Measurements from ENCODE around the gene FANCL.
"Not testable (repeated sequence)": the region's sequence is repeated elsewhere in the genome, so short reads cannot be mapped to it uniquely, and the experiment has no call there.

Gene FANCL

DNA sequence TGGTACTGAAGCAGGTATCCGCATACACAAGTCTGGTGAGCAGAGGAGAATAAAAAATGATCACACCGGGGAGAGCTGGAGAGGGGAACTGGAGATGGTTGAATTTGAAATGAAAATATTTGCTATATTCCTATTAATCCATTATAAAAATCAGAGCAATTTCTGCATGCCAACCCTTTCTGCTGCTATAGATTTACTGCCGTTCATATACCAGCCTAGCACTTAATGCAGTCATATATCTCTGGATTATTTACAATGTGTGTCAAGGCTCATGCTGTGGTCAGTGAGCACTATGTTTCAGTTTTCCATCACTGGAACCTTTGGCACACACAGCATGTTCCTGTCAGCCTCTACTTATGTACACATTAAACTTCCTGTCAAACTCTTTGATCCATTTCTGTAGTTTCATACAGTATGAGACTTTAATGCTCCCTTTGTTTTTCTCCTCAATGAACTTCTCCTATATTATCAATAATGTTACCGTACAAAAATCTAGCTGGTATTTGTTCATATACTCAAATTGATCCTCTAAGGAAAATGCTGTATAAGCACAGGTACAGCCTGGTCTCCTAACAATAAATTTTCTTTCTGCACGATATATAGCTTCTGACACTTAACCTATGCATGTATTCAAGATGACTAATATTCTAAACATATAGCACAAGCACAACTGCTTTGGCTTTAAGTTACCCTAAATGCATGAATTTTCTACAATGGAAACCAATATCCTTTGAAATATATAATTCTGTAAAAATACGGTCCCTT is 36.7 kb downstream of the FANCL start:
- no peak for DNase-seq

- DNase-seq: no peak
These were observed 38.1 kb downstream of the FANCL start for GRCh38 chr2:58203018-58203417.

DNA sequence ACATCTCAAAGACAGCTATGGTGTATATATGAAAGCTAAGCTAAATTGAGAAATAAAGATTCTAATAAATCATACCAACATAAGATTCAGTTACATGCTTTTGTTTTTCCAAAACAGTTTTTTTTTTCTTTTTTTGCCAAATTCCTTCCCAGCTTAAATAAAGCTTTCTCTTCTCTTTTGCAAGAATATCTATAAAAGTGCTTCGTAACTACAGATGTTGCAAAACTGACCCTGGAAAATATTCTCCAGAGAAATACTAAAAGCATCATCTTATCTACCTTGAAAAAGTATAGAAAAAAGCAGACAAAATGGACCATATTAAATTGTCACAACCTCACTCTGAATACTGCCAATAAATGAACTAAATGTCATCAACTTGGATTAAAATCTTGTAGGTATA is 38.7 kb downstream of the FANCL start:
- no peak for DNase-seq

- no peak for DNase-seq
These were observed 43.2 kb downstream of the FANCL start for GRCh38 chr2:58197894-58198293.

DNA sequence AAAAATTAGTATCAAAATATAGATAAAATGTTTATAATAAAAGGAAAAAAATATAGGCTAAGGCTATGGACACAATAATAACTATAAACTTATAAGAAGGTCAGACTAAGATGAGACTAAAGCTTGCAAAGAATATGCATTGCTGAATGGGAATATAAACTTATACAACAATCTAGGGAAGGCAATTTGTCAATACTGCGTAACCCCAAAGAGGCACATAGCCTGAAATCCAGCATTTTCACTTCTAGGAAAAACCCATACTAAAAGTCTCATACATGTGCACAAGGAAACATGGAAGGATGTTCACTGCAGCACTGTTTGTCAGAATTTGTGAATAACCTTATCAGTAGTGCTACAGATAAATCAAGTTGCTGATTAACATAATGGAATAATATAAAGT is 45.5 kb downstream of the FANCL start:
- DNase-seq: no peak

DNA sequence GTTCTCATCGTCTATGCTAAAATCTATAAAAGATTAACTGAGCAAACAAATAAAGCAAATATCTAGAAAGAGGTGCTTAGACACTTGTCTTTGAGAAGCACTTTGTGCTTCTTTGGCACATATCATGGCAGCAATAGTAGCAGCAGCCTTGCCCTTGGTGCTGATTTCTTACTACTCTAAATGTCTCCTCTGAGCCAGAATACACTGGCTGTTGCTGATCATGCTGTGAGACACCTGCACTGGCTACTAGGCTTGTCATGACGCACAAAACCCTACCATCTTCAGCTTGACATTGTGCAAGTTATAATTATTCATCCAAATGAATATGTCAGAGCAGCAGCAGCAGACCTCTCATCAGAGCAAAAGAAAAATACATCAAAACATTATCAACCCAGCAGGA is 46.7 kb downstream of the FANCL start:
- no peak for DNase-seq

DNA sequence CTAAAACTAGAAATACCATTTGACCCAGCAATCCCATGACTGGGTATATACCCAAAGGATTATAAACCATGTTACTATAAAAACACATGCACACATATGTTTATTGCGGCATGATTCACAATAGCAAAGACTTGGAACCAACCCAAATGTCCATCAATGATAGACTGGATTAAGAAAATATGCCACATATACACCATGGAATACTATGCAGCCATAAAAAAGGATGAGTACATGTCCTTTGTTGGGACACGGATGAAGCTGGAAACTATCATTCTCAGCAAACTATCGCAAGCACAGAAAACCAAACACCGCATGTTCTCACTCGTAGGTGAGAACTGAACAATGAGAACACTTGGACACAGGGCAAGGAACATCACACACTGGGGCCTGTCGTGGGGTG is 54.1 kb downstream of the FANCL start:
- DNase-seq: not testable (repeated sequence)

DNA sequence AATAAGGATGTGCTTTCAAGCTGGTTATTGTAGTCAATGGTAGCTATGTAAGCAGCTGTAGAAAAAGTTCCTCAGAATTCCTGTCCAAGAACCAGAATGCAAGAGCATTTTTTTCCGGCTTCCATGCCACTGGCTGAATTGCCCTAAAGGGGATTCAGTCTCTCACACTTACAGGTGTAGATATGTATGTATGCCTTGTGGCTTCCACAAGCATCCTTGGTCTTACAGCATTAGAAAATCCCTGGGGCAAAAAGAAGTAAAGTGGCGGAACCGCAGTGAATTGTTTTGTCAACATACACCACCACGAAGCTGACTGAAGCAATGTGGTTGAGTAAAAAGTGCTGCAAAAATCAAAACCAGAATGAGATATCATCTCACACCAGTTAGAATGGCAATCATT is 54.6 kb downstream of the FANCL start:
- no peak for DNase-seq

GRCh38 chr2:58182527-58182926 is 58.6 kb downstream of the FANCL start:
- DNase-seq: no peak

DNA sequence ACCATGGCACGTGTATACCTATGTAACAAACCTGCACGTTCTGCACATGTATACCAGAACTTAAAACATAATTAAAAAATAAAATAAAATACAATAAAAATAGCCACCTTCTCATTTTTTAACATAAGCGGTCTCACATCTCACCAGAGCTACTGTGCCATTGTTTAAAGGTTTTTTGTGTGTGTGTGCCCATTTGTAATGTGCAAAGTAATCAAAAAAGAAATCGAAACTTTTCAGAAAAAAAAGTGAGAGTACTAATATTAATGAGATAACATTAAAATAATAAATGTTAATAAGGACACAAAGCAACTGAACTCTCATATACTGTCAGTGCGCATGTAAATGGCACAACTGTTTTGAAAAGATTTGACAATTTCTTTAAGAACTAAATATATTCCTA is 60.5 kb downstream of the FANCL start:
- DNase-seq: no peak

- DNase-seq: not testable (repeated sequence)
These were observed 61.0 kb downstream of the FANCL start for GRCh38 chr2:58180175-58180574.

- DNase-seq: not testable (repeated sequence)
These were observed 63.9 kb downstream of the FANCL start for GRCh38 chr2:58177187-58177586.

DNA sequence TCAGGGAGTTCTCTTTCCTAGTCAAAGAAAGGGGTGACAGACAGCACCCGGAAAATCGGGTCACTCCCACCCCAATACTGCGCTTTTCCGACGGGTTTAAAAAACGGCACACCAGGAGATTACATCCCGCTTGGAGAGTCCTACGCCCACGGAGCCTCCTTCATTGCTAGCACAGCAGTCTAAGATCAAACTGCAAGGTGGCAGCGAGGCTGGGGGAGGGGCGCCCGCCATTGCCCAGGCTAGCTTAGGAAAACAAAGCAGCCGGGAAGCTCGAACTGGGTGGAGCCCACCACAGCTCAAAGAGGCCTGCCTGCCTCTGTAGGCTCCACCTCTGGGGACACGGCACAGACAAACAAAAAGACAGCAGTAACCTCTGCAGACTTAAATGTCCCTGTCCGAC is 69.3 kb downstream of the FANCL start:
- DNase-seq: not testable (repeated sequence)

- not testable (repeated sequence) for DNase-seq
These were observed 70.7 kb downstream of the FANCL start for GRCh38 chr2:58170334-58170933.

DNA sequence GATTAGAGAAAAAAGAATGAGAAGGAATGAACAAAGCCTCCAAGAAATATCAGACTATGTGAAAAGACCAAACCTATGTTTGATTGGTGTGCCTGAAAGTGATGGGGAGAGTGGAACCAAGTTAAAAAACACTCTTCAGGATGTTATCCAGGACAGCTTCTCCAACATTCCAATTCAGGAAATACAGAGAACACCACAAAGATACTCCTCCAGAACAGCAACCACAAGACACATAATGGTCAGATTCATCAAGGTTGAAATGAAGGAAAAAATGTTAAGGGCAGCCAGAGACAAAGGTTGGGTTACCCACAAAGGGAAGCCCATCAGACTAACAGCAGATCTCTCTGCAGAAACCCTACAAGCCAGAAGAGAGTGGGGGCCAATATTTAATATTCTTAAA is 71.3 kb downstream of the FANCL start:
- not testable (repeated sequence) for DNase-seq

- not testable (repeated sequence) for DNase-seq
These were observed 73.0 kb downstream of the FANCL start for GRCh38 chr2:58168130-58168529.

DNA sequence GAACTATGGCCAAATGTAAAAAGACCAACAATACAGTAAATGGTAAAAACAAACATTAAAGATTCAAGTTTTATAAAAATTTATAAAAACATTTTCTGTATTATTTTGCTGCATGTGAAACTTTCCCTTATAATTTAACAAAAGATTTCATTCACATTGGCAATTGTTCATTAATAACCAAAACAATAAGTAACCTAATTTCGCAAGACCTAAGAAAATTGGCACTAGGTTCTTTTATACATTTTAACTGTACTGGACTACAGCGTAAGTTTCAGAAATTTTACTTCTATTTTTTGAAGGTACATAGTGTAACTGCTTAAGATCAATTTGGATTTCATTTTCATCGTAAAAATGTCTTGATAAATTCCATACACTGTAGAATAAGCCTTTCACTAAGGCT is 77.2 kb downstream of the FANCL start:
- no peak for DNase-seq

- no peak for DNase-seq
These were observed 82.6 kb downstream of the FANCL start for GRCh38 chr2:58158481-58158880.

DNA sequence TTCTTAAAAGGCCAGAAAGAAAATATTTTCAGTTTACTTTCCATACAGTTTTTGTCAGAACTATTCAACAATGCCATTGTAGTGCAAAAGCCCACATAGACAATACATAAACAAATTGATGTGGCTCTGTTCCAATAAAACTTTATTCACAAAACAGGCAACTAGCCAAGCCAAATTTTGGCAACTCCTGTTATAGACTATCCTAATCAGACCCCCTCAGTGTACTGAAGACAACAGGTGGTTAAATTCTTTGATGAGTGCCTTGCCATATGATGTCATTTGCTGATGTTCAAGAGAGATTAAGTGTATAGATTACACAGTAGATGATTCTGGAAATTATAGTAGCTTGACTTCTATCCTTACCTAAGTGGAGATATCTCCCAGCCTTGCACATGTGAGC is 83.4 kb downstream of the FANCL start:
- no peak for DNase-seq

GRCh38 chr2:58156780-58157179 is 84.3 kb downstream of the FANCL start:
- DNase-seq: no peak

GRCh38 chr2:58155160-58155778 is 85.9 kb downstream of the FANCL start:
- no peak for DNase-seq

DNA sequence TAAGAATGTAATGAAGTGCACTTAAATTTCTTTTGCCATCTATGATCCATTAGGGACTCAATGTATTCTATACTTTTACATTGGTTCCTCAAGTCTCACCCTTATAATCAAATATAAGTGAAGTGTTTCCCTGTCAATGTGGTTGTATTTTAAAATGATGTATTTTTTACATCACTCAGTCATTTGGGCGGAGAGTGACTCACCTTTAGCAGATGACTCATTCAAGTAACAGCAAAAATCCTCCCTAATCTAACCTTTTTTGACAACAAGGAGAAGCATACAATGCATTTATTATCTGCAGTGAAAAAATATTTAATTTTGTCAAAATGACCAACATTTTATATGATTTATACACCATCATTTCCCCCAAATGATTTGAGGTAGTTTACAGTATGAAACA is 94.4 kb downstream of the FANCL start:
- no peak for DNase-seq

- DNase-seq: not testable (repeated sequence)
These were observed 95.4 kb downstream of the FANCL start for GRCh38 chr2:58145769-58146168.

DNA sequence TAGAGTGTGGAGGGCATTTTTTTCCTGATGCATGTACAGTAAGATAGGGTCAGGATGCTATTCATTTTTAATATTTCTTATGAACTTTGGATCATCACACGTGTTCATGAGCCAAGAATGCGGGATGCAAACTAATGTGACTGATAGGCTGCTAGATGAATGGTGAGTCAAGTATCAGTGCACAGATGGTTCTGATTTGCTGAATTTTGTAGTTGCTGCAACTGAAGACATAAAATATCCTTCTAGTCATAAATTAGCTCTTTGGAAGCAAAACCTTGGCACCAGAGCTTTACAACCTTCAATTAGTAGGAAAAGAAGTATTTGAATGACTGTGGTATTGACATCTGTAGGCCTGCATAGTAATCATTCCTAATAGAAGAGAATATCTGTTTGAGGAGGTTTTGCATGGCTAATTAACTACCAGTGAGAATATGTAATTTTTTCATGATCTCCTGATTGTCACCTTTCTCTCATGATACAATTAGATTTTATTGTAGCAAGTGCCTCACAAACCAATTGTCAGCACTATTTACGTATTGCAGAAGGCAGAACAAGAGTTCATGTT is 100.5 kb downstream of the FANCL start:
- no peak for DNase-seq

Data from right hindlimb (tissue), 1 donor.